Activated CD8-positive, alpha-beta memory T cell treated with anti-CD3 and anti-CD28 coated beads for 36 hours (primary cell): Measurements from ENCODE around the gene BAHCC1. TPM values are rescaled to one million over a fixed set of nuclear protein-coding genes. Genes with fewer than 3 reads are reported as not detected.

Experiments
- CTCF ChIA-PET: fragments of 350-600 bp; sonication (Branson Sonifier 250); formaldehyde crosslinking; loops from one replicate; lab custom pipeline; 2021; ENCODE audit warnings: antibody characterized with exemption; lab: Charles Lee
- POLR2A ChIA-PET: fragments of 350-600 bp; sonication (Branson Sonifier 250); formaldehyde crosslinking; loops from one replicate; lab custom pipeline; 2021; ENCODE audit warnings: antibody characterized with exemption; lab: Charles Lee
- total RNA-seq, 2 experiments: library from RNA; stranded (reverse); gene quantifications; one replicate each; pipeline ENCODE4 v1.2.3, GENCODE V29; 2021

BAHCC1 gene
- total RNA-seq, 2 experiments from 2014 or later: not detected

- ChIA-PET CTCF (interaction anchor here (1.0 kb wide), 1 partner anchor 38 kb away, joined by 3 read pairs; no protein-coding TSS in a partner anchor), POLR2A (no interaction called here)
These were observed 50.6 kb downstream of the BAHCC1 start for GRCh38 chr17:81445642-81446503.

GRCh38 chr17:81447331-81447933 lies 52.2 kb downstream of the BAHCC1 start:
- ChIA-PET CTCF (no interaction called here), POLR2A (no interaction called here)

- ChIA-PET CTCF (no interaction called here), POLR2A (no interaction called here)
These were observed 53.2 kb downstream of the BAHCC1 start for GRCh38 chr17:81448442-81448841.

GRCh38 chr17:81448950-81449349 lies 53.7 kb downstream of the BAHCC1 start:
- POLR2A ChIA-PET: no interaction called here
- CTCF ChIA-PET: no interaction called here

- ChIA-PET POLR2A (no interaction called here), CTCF (no interaction called here)
These were observed 54.1 kb downstream of the BAHCC1 start for GRCh38 chr17:81449351-81449750.

- ChIA-PET POLR2A (no interaction called here), CTCF (no interaction called here)
These were observed 56.6 kb downstream of the BAHCC1 start for GRCh38 chr17:81451823-81452222.

- ChIA-PET POLR2A (no interaction called here), CTCF (no interaction called here)
These were observed 57.3 kb downstream of the BAHCC1 start for GRCh38 chr17:81452551-81452950.

GRCh38 chr17:81453076-81453475 lies 57.8 kb downstream of the BAHCC1 start:
- ChIA-PET POLR2A (no interaction called here), CTCF (no interaction called here)

GRCh38 chr17:81453712-81454111 lies 58.5 kb downstream of the BAHCC1 start:
- CTCF ChIA-PET: no interaction called here
- POLR2A ChIA-PET: no interaction called here

- CTCF ChIA-PET: no interaction called here
- POLR2A ChIA-PET: no interaction called here
These were observed 59.2 kb downstream of the BAHCC1 start for GRCh38 chr17:81454473-81454872.

GRCh38 chr17:81455387-81455786 lies 60.1 kb downstream of the BAHCC1 start:
- CTCF ChIA-PET: no interaction called here
- POLR2A ChIA-PET: no interaction called here

- ChIA-PET CTCF (no interaction called here), POLR2A (no interaction called here)
These were observed 60.8 kb downstream of the BAHCC1 start for GRCh38 chr17:81456091-81456490.

GRCh38 chr17:81456798-81457197 lies 61.5 kb downstream of the BAHCC1 start:
- ChIA-PET CTCF (no interaction called here), POLR2A (no interaction called here)

GRCh38 chr17:81457401-81457800 lies 62.1 kb downstream of the BAHCC1 start:
- POLR2A ChIA-PET: no interaction called here
- CTCF ChIA-PET: no interaction called here

GRCh38 chr17:81457917-81458555 lies 62.8 kb downstream of the BAHCC1 start:
- ChIA-PET CTCF (no interaction called here), POLR2A (no interaction called here)

- ChIA-PET POLR2A (no interaction called here), CTCF (no interaction called here)
These were observed 63.4 kb downstream of the BAHCC1 start for GRCh38 chr17:81458628-81459027.

- POLR2A ChIA-PET: no interaction called here
- CTCF ChIA-PET: no interaction called here
These were observed 64.0 kb downstream of the BAHCC1 start for GRCh38 chr17:81459224-81459623.

GRCh38 chr17:81459864-81460263 lies 64.6 kb downstream of the BAHCC1 start:
- CTCF ChIA-PET: no interaction called here
- POLR2A ChIA-PET: no interaction called here

GRCh38 chr17:81460856-81461460 lies 65.7 kb downstream of the BAHCC1 start:
- CTCF ChIA-PET: no interaction called here

More at GRCh38 chr17:81460856-81461460, 65.7 kb downstream of the BAHCC1 start:
- POLR2A ChIA-PET: interaction anchor here (0.6 kb wide), 1 partner anchor 220 kb away, joined by 4 read pairs; no protein-coding TSS in a partner anchor
